Fibroblast of pulmonary artery (primary cell): Measurements from ENCODE around the gene MTO1.
"Not testable (repeated sequence)": the region's sequence is repeated elsewhere in the genome, so short reads cannot be mapped to it uniquely, and the experiment has no call there.

Source experiments
- DNase-seq: peaks from one replicate; pipeline ENCODE4 v3.0.0-alpha.2; 2010; ENCODE audit warnings: low read depth
- H3K4me3 ChIP-seq: replicated peaks from 2 replicates; pipeline ENCODE4 v1.5.1; 2011; ENCODE audit warnings: low read depth, mild to moderate bottlenecking, control low read depth, low read length, moderate library complexity
- CTCF ChIP-seq: IDR thresholded peaks from 2 replicates; pipeline ENCODE4 v1.5.1; 2011; ENCODE audit warnings: mild to moderate bottlenecking, control low read depth, low read length, inconsistent platforms; ENCODE audit errors: missing control alignments

Gene MTO1

DNA sequence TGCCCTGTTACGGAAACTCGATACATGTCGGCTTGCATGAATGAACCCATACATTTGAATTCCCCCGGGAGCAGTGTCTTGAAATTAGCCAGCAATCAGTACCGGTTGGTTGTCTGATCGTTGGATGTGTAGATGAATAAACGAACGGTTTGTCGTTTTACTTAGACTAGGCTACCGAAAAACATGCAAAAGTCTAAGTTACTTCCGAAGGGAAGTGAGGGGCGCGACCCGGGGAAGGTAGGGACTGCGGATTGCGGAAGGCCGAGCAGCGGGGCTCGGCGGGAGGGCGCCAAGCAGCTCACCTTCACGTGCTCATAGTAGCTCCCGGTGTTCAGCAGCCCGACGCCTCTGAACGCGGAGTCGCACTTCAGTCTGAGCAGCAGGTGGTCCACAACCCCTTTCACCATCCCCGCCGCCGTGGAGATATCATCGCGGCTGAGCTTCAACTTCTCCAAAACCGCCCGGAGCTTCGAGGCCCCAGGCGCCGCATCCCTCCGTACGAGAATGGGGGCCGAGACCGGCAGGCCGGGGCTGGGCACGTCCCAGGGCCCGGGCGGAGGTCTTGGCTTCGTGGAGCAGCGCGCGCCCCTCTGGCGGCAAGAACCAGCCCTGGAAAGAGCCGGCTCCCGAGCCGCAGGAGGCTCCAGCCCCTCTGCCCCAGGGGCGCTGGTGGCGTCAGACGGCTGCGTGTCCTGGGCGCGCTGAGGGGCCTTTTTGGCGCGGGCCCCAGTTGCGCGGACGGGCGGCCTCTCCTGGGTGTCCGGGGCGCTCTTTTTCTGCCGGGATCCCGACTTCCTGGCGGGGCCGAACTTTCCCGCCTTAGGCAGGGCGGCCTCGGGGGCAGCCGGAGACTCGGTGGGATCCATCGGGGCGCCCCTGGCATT, 10.1 kb upstream of the MTO1 start:
- no peak for TF ChIP-seq CTCF
- DNase-seq: peak; percentile 49
- H3K4me3 ChIP-seq: peak overlapping the region; percentile 65

DNA sequence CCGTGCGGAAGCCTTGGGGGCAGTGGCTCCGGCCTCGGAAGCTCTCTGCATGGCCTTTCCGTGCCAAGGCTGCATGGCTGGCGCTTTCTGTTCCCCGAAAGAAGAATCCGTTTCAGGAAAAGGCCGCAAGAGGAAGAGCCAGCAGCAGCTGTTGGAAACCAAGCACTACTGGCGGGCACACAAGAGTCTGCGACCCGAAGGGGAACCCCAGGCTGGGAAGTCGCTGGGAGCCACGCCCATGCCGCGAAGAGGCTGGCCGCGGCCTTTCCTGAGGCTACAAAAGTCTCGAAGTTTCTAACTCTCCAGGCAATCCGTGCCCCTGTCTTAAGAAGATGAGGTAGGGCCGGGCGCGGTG, 9.5 kb upstream of the MTO1 start, which contains the start of gene CGAS:
Gene CGAS, minus strand, starts transcription at position 191 of the 355 bp plus-strand sequence. Its CDS starts 116 bp downstream, at position 75.
- peak within 1 kb of the TSS; percentile 65 for H3K4me3 ChIP-seq
- TF ChIP-seq CTCF: no peak
- DNase-seq: peak; percentile 66

DNA sequence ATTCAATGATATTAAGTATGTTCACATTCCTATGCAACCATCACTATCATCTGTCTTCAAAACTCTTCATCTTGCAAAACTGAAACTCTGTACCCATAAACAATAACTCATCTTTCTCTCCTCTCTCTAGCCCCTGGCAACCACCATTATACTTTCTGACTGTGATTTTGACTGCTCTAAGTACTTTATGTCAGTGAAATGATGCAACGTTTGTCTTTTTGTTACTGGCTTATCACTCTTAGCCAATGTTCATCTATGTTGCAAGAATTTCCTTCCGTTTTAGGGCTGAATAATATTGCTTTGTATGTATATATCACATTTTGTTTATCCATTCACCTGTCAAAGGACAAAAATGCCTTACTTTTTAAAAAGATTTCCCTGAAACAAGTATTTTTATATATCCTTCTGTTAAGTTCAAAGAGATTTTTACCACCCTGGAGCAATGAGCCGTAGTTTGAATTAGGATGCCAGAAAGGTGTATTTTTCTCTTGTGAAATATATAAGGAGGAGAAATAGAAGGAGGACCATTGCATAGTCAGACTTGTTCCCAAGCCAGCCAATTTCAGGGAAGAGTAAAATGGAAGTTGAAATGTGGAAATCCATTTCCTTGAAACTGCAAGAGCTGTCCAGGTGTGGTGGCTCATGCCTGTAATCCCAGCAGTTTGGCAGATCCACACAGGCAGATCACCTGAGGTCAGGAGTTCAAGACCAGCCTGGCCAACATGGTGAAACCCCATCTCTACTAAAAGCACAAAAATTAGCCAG, 5.5 kb upstream of the MTO1 start:
- H3K4me3 ChIP-seq: no peak overlapping the region
- peak; percentile 91 for DNase-seq
- TF ChIP-seq CTCF: no peak

DNA sequence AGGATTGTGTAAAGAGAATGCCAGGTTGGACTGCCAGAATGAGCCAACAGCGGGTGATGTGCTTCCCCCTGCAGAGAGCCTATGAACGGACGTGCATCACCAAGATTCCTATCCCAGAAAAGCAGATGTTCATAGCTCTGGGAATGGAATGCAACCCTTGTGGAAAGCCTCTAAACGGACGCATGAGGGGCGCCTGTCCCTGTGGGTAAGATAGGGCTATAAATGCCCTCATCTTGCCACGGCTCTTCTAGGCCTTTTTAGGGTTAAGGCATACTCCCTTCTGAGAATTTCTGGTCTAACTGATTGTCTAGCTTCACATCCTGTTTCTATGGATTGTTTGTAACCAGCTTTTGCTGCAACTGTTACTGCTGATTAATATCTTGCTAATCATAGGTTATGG, 2.1 kb upstream of the MTO1 start:
- not testable (repeated sequence) for H3K4me3 ChIP-seq, DNase-seq

DNA sequence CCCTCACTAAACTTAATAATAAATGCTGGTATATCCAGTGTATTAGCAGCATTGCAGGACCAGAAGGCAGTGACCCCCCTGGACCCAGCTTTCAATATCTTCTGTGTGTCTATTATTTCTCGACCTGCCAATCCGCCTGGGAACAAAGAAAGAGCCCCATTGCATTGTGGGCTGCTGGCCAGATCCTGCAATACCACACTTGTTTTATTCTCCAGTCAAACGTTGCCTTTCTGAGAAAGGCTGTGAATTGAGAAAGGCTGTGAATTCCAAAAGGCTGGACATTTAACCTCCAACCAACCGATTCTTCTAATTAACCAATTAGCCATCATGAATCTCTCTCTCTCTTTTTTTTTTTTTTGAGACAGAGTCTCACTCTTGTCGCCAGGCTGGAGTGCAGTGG, 1.5 kb upstream of the MTO1 start:
- DNase-seq: no peak
- no peak for TF ChIP-seq CTCF
- no peak overlapping the region for H3K4me3 ChIP-seq

DNA sequence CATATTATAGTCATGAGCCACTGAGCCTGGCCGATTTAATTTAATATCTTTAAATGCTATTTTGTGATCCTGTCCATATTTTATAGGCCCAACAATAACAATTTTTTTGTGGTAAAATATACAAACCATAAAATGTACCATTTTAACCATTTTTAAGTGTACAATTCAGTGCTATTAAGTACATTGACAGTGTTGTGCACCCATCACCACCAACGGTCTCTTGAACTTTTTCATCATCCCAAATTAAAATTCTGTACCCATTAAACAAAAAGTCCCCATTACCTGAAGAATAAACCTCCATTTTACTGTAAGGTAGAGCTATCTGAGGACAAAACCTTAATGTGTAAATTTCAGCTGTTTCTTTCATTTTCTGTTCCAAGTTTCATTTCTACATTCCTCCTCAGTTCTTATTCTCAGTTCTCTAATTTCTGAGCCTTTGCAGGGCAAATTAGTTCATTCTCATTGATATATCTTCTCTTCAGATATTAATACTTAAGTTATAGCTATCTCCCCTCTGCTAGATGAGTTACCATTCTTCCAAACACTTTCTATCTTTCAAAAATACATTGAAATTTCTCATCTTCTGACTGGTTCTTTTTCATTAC, 10.3 kb downstream of the MTO1 start:
- no peak for TF ChIP-seq CTCF
- no peak for DNase-seq
- no peak overlapping the region for H3K4me3 ChIP-seq

- H3K4me3 ChIP-seq: no peak overlapping the region
- no peak for DNase-seq
Measured at GRCh38 chr6:73476723-73477122, 15.2 kb downstream of the MTO1 start.

More at GRCh38 chr6:73476723-73477122, 15.2 kb downstream of the MTO1 start:
- TF ChIP-seq CTCF: no peak
